GM23338 (cell line): Measurements from ENCODE around the gene EGFR. TPM values are rescaled to one million over a fixed set of nuclear protein-coding genes. Genes with fewer than 3 reads are reported as not detected.

Experiments
- ATAC-seq: fragments of 200-7000 bp; cut with Tn5 transposase; 3 replicates; pipeline ENCODE4 v1.9.1; 2020
- DNase-seq: peaks from one replicate; pipeline ENCODE4 v3.0.0-alpha.2; 2015; ENCODE audit warnings: low spot score
- H2AFZ ChIP-seq: fragments of 200-600 bp; sonication (generic); 2 replicates; pipeline ENCODE4 v1.8.0; 2016; ENCODE audit warnings: antibody characterized with exemption, mild to moderate bottlenecking, moderate library complexity
- H3F3A ChIP-seq: fragments of 200-600 bp; sonication (generic); replicated peaks from 2 replicates; pipeline ENCODE4 v1.8.0; 2017; ENCODE audit warnings: antibody characterized with exemption, mixed run types, low read depth
- H3K27ac ChIP-seq: fragments of 200-600 bp; sonication (generic); 2 replicates; pipeline ENCODE4 v1.6.1; 2016; ENCODE audit warnings: low read depth
- H3K27me3 ChIP-seq: fragments of 200-600 bp; sonication (generic); 2 replicates; pipeline ENCODE4 v1.8.0; 2016; ENCODE audit warnings: mild to moderate bottlenecking, mixed run types, moderate library complexity; ENCODE audit not compliant: insufficient read depth
- H3K36me3 ChIP-seq: fragments of 200-600 bp; sonication (generic); 2 replicates; pipeline ENCODE4 v1.8.0; 2016; ENCODE audit warnings: mild to moderate bottlenecking; ENCODE audit not compliant: insufficient read depth
- H3K4me1 ChIP-seq: fragments of 200-600 bp; sonication (generic); 2 replicates; pipeline ENCODE4 v1.8.0; 2016; ENCODE audit warnings: mild to moderate bottlenecking, moderate library complexity; ENCODE audit not compliant: insufficient read depth
- H3K4me2 ChIP-seq: fragments of 200-600 bp; sonication (generic); 2 replicates; pipeline ENCODE4 v1.7.1; 2017; ENCODE audit warnings: mixed run types
- H3K4me3 ChIP-seq: fragments of 200-600 bp; sonication (generic); 2 replicates; pipeline ENCODE4 v1.6.1; 2016; ENCODE audit warnings: mixed run types
- H3K79me2 ChIP-seq: fragments of 200-600 bp; sonication (generic); replicated peaks from 2 replicates; pipeline ENCODE4 v1.8.0; 2017; ENCODE audit warnings: mild to moderate bottlenecking; ENCODE audit not compliant: insufficient read depth
- H3K9me2 ChIP-seq: fragments of 200-600 bp; sonication (generic); 2 replicates; pipeline ENCODE4 v1.8.0; 2017; ENCODE audit not compliant: insufficient read depth
- H4K20me1 ChIP-seq: fragments of 200-600 bp; sonication (generic); replicated peaks from 2 replicates; pipeline ENCODE4 v1.8.0; 2017; ENCODE audit warnings: mild to moderate bottlenecking; ENCODE audit not compliant: insufficient read depth
- H3K27ac Mint-ChIP-seq: 2 replicates; pipeline ENCODE4 v1.8.0; 2020; ENCODE audit warnings: inconsistent platforms, mild to moderate bottlenecking, moderate library complexity, mixed read lengths
- H3K27me3 Mint-ChIP-seq: 3 replicates; pipeline ENCODE4 v1.8.0; 2022; ENCODE audit warnings: low read depth, mild to moderate bottlenecking, moderate library complexity, mixed read lengths, inconsistent platforms; ENCODE audit not compliant: insufficient read depth, poor library complexity
- H3K36me3 Mint-ChIP-seq: 3 replicates; pipeline ENCODE4 v1.8.0; 2021; ENCODE audit warnings: low read depth, mild to moderate bottlenecking, inconsistent platforms, moderate library complexity, mixed read lengths
- H3K4me1 Mint-ChIP-seq: 3 replicates; pipeline ENCODE4 v1.8.0; 2020; ENCODE audit warnings: mild to moderate bottlenecking, inconsistent platforms, mixed read lengths
- H3K4me3 Mint-ChIP-seq: 3 replicates; pipeline ENCODE4 v1.8.0; 2021; ENCODE audit warnings: moderate library complexity, mild to moderate bottlenecking, inconsistent platforms, mixed read lengths
- H3K9me3 Mint-ChIP-seq: 3 replicates; pipeline ENCODE4 v1.8.0; 2020; ENCODE audit warnings: moderate library complexity, mild to moderate bottlenecking, inconsistent platforms, mixed read lengths
- JUNB ChIP-seq: IDR thresholded peaks from one replicate; pipeline ENCODE4 v1.6.1; 2016; ENCODE audit warnings: antibody characterized with exemption; ENCODE audit not compliant: unreplicated experiment
- NANOG ChIP-seq: IDR thresholded peaks from 2 replicates; pipeline ENCODE4 v1.6.1; 2016; ENCODE audit warnings: antibody characterized with exemption, borderline replicate concordance
- polyA plus RNA-seq: library from polyadenylated mRNA; unstranded; fragments of >200 nt; fragmentation: Nextera tagmentation; extraction: Ambion mirVana; gene quantifications from 2 replicates; pipeline ENCODE4 v1.2.1, GENCODE V29; 2016
- total RNA-seq: library from RNA; depleted of rRNA; stranded (reverse); fragments of >200 nt; shearing (Covaris generic); gene quantifications from 2 replicates; pipeline ENCODE4 v1.2.3, GENCODE V29; 2014
- TF ChIP-seq, protein P1 (sequence below): fragments of 250-450 bp; sonication (Bioruptor Pico); IDR thresholded peaks from 2 replicates; pipeline ENCODE4 v1.5.0; 2020; ENCODE audit warnings: mild to moderate bottlenecking, moderate library complexity
- TF ChIP-seq, protein P2 (sequence below): IDR thresholded peaks from 2 replicates; pipeline ENCODE4 v1.6.1; 2016; ENCODE audit warnings: antibody characterized with exemption
- TF ChIP-seq, protein P3 (sequence below), 2 experiments: fragments of 200-600 bp in 1 of 2; sonication (generic) in 1 of 2; conservative IDR thresholded peaks; 2 replicates each; pipeline versions ENCODE4 v1.5.1 to v1.6.1; 2016 to 2017; ENCODE audit warnings: antibody characterized with exemption in 2 of 2, low read depth in 2 of 2, mild to moderate bottlenecking in 2 of 2, moderate library complexity in 1 of 2

EGFR gene
- total and polyA plus RNA-seq, 2 experiments from 2014 or later, result 1.5 to 4.5 TPM

DNA sequence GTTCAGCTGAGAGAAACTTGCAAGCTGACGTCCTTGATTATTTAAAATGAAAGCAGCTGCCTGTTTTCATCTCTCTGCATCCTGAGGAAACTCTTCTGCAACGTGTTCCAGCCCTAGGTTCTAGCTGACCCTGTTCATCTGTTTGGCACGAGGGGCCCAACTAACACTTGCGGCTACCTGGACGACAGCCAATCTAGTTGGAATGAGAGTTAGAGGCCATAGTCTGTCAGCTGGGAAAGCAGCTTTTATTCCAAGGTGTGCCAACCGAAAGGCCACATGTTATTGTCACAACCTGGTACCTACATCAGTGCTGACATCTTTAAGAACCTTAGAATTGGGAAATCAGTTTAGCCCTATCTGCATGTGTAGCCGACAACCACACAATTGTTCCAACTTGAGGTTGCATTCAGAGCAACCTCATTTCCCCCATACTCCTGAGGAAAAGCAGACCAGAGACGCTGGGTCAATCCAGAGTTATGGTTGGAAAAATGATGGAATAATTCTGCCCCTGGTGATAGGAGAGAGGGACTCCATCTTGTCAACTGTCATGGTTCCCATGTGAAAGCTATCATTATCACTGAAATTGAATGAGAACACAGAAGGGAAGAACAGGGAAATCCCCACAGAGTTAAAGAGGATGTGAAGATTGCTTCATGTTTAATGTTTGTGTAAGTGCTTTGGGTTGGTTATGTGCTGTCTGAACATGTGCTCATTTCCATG is 121.6 kb downstream of the EGFR start:
- ATAC-seq (no peak), DNase-seq (no peak)
- TF ChIP-seq, protein P1, sequence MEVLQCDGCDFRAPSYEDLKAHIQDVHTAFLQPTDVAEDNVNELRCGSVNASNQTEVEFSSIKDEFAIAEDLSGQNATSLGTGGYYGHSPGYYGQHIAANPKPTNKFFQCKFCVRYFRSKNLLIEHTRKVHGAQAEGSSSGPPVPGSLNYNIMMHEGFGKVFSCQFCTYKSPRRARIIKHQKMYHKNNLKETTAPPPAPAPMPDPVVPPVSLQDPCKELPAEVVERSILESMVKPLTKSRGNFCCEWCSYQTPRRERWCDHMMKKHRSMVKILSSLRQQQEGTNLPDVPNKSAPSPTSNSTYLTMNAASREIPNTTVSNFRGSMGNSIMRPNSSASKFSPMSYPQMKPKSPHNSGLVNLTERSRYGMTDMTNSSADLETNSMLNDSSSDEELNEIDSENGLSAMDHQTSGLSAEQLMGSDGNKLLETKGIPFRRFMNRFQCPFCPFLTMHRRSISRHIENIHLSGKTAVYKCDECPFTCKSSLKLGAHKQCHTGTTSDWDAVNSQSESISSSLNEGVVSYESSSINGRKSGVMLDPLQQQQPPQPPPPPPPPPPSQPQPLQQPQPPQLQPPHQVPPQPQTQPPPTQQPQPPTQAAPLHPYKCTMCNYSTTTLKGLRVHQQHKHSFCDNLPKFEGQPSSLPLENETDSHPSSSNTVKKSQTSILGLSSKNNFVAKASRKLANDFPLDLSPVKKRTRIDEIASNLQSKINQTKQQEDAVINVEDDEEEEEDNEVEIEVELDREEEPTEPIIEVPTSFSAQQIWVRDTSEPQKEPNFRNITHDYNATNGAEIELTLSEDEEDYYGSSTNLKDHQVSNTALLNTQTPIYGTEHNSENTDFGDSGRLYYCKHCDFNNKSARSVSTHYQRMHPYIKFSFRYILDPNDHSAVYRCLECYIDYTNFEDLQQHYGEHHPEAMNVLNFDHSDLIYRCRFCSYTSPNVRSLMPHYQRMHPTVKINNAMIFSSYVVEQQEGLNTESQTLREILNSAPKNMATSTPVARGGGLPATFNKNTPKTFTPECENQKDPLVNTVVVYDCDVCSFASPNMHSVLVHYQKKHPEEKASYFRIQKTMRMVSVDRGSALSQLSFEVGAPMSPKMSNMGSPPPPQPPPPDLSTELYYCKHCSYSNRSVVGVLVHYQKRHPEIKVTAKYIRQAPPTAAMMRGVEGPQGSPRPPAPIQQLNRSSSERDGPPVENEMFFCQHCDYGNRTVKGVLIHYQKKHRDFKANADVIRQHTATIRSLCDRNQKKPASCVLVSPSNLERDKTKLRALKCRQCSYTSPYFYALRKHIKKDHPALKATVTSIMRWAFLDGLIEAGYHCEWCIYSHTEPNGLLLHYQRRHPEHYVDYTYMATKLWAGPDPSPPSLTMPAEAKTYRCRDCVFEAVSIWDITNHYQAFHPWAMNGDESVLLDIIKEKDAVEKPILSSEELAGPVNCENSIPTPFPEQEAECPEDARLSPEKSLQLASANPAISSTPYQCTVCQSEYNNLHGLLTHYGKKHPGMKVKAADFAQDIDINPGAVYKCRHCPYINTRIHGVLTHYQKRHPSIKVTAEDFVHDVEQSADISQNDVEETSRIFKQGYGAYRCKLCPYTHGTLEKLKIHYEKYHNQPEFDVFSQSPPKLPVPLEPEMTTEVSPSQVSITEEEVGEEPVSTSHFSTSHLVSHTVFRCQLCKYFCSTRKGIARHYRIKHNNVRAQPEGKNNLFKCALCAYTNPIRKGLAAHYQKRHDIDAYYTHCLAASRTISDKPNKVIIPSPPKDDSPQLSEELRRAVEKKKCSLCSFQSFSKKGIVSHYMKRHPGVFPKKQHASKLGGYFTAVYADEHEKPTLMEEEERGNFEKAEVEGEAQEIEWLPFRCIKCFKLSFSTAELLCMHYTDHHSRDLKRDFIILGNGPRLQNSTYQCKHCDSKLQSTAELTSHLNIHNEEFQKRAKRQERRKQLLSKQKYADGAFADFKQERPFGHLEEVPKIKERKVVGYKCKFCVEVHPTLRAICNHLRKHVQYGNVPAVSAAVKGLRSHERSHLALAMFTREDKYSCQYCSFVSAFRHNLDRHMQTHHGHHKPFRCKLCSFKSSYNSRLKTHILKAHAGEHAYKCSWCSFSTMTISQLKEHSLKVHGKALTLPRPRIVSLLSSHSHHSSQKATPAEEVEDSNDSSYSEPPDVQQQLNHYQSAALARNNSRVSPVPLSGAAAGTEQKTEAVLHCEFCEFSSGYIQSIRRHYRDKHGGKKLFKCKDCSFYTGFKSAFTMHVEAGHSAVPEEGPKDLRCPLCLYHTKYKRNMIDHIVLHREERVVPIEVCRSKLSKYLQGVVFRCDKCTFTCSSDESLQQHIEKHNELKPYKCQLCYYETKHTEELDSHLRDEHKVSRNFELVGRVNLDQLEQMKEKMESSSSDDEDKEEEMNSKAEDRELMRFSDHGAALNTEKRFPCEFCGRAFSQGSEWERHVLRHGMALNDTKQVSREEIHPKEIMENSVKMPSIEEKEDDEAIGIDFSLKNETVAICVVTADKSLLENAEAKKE, result no peak
- no peak for TF ChIP-seq JUNB
- no peaks in the 10 kb centered on the region for H3K36me3 ChIP-seq
- no peak overlapping the region for H2AFZ ChIP-seq
- peaks cover 2% of the 10 kb centered on the region for H3K27me3 Mint-ChIP-seq
- H3K4me2 ChIP-seq, result no peak overlapping the region
- H3K36me3 Mint-ChIP-seq, result no peaks in the 10 kb centered on the region; the same call in 2 of the 3 replicates
- H3K27ac ChIP-seq, result no peak overlapping the region
- no peaks in the 10 kb centered on the region for H3K79me2 ChIP-seq
- no peaks in the 10 kb centered on the region for H3K9me3 Mint-ChIP-seq
- H3K9me2 ChIP-seq, result no peaks in the 10 kb centered on the region
- no peak overlapping the region for H3K4me3 ChIP-seq
- H4K20me1 ChIP-seq, result no peaks in the 10 kb centered on the region
- H3K4me3 Mint-ChIP-seq, result no peak overlapping the region
- H3F3A ChIP-seq, result no peaks in the 10 kb centered on the region
- peaks cover 3% of the 10 kb centered on the region for H3K4me1 Mint-ChIP-seq
- H3K4me1 ChIP-seq, result no peaks in the 10 kb centered on the region
- no peaks in the 10 kb centered on the region for H3K27me3 ChIP-seq
- H3K27ac Mint-ChIP-seq, result no peak overlapping the region

DNA sequence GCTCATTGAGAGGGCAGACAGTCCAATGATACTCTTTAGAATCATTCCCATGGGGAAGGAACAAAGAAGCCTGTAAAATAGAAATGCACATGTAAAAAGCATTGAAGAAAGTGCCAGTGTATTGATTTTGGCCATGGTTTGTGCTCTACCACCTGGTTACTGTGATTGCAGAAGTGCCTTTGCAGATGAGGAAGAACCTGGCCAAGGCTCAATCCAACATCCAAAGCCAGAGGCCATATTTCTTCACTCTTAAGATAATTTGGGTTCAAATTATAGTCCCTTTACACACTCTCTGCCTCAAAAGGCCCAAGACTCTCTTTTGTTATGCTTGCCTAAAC is 122.1 kb downstream of the EGFR start:
- no peak overlapping the region for H3K4me2 ChIP-seq
- no peaks in the 10 kb centered on the region for H3K4me1 ChIP-seq
- H2AFZ ChIP-seq, result no peak overlapping the region
- H3K27ac ChIP-seq, result no peak overlapping the region
- no peaks in the 10 kb centered on the region for H3K79me2 ChIP-seq
- ATAC-seq, result no peak
- Mint-ChIP-seq H3K36me3 (no peaks in the 10 kb centered on the region; the same call in 2 of the 3 replicates), H3K27me3 (peaks cover 3% of the 10 kb centered on the region), H3K9me3 (no peaks in the 10 kb centered on the region), H3K27ac (no peak overlapping the region), H3K4me3 (no peak overlapping the region), H3K4me1 (peaks cover 3% of the 10 kb centered on the region)
- no peak overlapping the region for H3K4me3 ChIP-seq
- H3K36me3 ChIP-seq, result no peaks in the 10 kb centered on the region
- no peaks in the 10 kb centered on the region for H4K20me1 ChIP-seq
- H3K27me3 ChIP-seq, result no peaks in the 10 kb centered on the region
- no peaks in the 10 kb centered on the region for H3F3A ChIP-seq
- H3K9me2 ChIP-seq, result no peaks in the 10 kb centered on the region
- no peak for DNase-seq
- no peak for TF ChIP-seq NANOG
- TF ChIP-seq, protein P2, sequence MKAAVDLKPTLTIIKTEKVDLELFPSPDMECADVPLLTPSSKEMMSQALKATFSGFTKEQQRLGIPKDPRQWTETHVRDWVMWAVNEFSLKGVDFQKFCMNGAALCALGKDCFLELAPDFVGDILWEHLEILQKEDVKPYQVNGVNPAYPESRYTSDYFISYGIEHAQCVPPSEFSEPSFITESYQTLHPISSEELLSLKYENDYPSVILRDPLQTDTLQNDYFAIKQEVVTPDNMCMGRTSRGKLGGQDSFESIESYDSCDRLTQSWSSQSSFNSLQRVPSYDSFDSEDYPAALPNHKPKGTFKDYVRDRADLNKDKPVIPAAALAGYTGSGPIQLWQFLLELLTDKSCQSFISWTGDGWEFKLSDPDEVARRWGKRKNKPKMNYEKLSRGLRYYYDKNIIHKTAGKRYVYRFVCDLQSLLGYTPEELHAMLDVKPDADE, result no peak
- TF ChIP-seq JUNB, result no peak
- TF ChIP-seq, protein P3, sequence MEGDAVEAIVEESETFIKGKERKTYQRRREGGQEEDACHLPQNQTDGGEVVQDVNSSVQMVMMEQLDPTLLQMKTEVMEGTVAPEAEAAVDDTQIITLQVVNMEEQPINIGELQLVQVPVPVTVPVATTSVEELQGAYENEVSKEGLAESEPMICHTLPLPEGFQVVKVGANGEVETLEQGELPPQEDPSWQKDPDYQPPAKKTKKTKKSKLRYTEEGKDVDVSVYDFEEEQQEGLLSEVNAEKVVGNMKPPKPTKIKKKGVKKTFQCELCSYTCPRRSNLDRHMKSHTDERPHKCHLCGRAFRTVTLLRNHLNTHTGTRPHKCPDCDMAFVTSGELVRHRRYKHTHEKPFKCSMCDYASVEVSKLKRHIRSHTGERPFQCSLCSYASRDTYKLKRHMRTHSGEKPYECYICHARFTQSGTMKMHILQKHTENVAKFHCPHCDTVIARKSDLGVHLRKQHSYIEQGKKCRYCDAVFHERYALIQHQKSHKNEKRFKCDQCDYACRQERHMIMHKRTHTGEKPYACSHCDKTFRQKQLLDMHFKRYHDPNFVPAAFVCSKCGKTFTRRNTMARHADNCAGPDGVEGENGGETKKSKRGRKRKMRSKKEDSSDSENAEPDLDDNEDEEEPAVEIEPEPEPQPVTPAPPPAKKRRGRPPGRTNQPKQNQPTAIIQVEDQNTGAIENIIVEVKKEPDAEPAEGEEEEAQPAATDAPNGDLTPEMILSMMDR (conservative IDR thresholded peaks at IDR 0.05; ENCODE audit: low read depth in 2 of 2), result no peak
